Cardiac muscle cell (in vitro differentiated cells and primary cell): ENCODE results near the gene NAGLU. TPM values are rescaled to one million over a fixed set of nuclear protein-coding genes. Genes with fewer than 3 reads are reported as not detected.
"Not testable (repeated sequence)": the region's sequence is repeated elsewhere in the genome, so short reads cannot be mapped to it uniquely, and the experiment has no call there.

Experiments
- DNase-seq, 2 donors: peaks; one replicate each; pipeline versions ENCODE4 v3.0.0 to v3.0.0-alpha.2; 2010 to 2017; ENCODE audit warnings: low read depth in 1 of 2, low spot score in 1 of 2
- H3K27ac ChIP-seq: fragments of 200-600 bp; sonication (generic); 2 replicates; pipeline ENCODE4 v1.5.1; 2016
- H3K27me3 ChIP-seq: fragments of 200-600 bp; sonication (generic); 2 replicates; pipeline ENCODE4 v1.6.0; 2016; ENCODE audit warnings: control low read depth
- H3K36me3 ChIP-seq: fragments of 200-600 bp; sonication (generic); 2 replicates; pipeline ENCODE4 v1.5.1; 2016; ENCODE audit warnings: control low read depth
- H3K4me1 ChIP-seq: fragments of 200-600 bp; sonication (generic); 2 replicates; pipeline ENCODE4 v1.8.1; 2017; ENCODE audit warnings: low read depth, mild to moderate bottlenecking, mixed run types
- H3K4me3 ChIP-seq: fragments of 200-600 bp; sonication (generic); 2 replicates; pipeline ENCODE4 v1.5.1; 2016; ENCODE audit warnings: mild to moderate bottlenecking
- H3K9me3 ChIP-seq: fragments of 200-600 bp; sonication (generic); 2 replicates; pipeline ENCODE4 v1.5.1; 2017; ENCODE audit warnings: low read depth, mild to moderate bottlenecking, control low read depth
- CTCF ChIP-seq: IDR thresholded peaks from 2 replicates; pipeline ENCODE4 v1.5.1; 2012; ENCODE audit warnings: low read depth, mild to moderate bottlenecking, low read length
- polyA plus RNA-seq: library from polyadenylated mRNA; unstranded; fragments of >200 nt; fragmentation: Nextera tagmentation; extraction: Ambion mirVana; gene quantifications from 2 replicates; pipeline ENCODE4 v1.2.1, GENCODE V29; 2016
- total RNA-seq: library from RNA; depleted of rRNA; stranded (reverse); fragments of >200 nt; gene quantifications from 2 replicates; pipeline ENCODE4 v1.2.3, GENCODE V29; 2016

NAGLU gene
- total and polyA plus RNA-seq, 2 experiments from 2014 or later: 49.0 to 56.9 TPM

- Histone ChIP-seq H3K27me3 (no peaks in the 10 kb centered on the region), H3K36me3 (no peaks in the 10 kb centered on the region), H3K9me3 (no peaks in the 10 kb centered on the region), H3K4me3 (peak overlapping the region; percentile 41), H3K4me1 (peaks cover 2% of the 10 kb centered on the region), H3K27ac (peak overlapping the region; percentile 34)
- DNase-seq: no peak
- TF ChIP-seq CTCF: no peak
Observed at GRCh38 chr17:42535155-42536047, 640 bp upstream of the NAGLU start.

GRCh38 chr17:42536372-42537155 lies 523 bp downstream of the NAGLU start:
- no peaks in the 10 kb centered on the region for H3K36me3 ChIP-seq
- no peak for TF ChIP-seq CTCF
- H3K9me3 ChIP-seq: no peaks in the 10 kb centered on the region
- peak; percentile 87 to 92 for DNase-seq
- no peaks in the 10 kb centered on the region for H3K27me3 ChIP-seq
- peak overlapping the region; percentile 41 for H3K4me3 ChIP-seq
- H3K4me1 ChIP-seq: peaks cover 2% of the 10 kb centered on the region
- peak overlapping the region; percentile 34 for H3K27ac ChIP-seq

- Histone ChIP-seq H3K27me3 (no peaks in the 10 kb centered on the region), H3K4me1 (peaks cover 2% of the 10 kb centered on the region), H3K36me3 (no peaks in the 10 kb centered on the region), H3K9me3 (no peaks in the 10 kb centered on the region), H3K27ac (no peak overlapping the region), H3K4me3 (peak overlapping the region; percentile 41)
- no peak for DNase-seq
- TF ChIP-seq CTCF: no peak
Observed at GRCh38 chr17:42537156-42537805, 1.2 kb downstream of the NAGLU start.

- H3K9me3 ChIP-seq: no peaks in the 10 kb centered on the region
- no peak overlapping the region for H3K27ac ChIP-seq
- H3K27me3 ChIP-seq: no peaks in the 10 kb centered on the region
- H3K36me3 ChIP-seq: no peaks in the 10 kb centered on the region
- TF ChIP-seq CTCF: no peak
- DNase-seq: no peak
- peaks cover 2% of the 10 kb centered on the region for H3K4me1 ChIP-seq
- H3K4me3 ChIP-seq: no peak overlapping the region
Observed at GRCh38 chr17:42537826-42538451, 1.9 kb downstream of the NAGLU start.

- TF ChIP-seq CTCF: no peak
- no peaks in the 10 kb centered on the region for H3K27me3 ChIP-seq
- H3K36me3 ChIP-seq: peaks cover 2% of the 10 kb centered on the region
- peaks cover 2% of the 10 kb centered on the region for H3K4me1 ChIP-seq
- H3K27ac ChIP-seq: no peak overlapping the region
- no peak overlapping the region for H3K4me3 ChIP-seq
- H3K9me3 ChIP-seq: no peaks in the 10 kb centered on the region
- no peak for DNase-seq
Observed at GRCh38 chr17:42538482-42538881, 2.4 kb downstream of the NAGLU start.

- not testable (repeated sequence) for DNase-seq, H3K36me3 ChIP-seq, H3K27me3 ChIP-seq, H3K4me3 ChIP-seq, H3K27ac ChIP-seq, H3K4me1 ChIP-seq, H3K9me3 ChIP-seq
Observed at GRCh38 chr17:42540558-42540957, 4.5 kb downstream of the NAGLU start.
